HG03520 (cell line): ENCODE results near the gene WFS1.

Source experiments
- ATAC-seq: cut with Tn5 transposase; IDR thresholded peaks from one replicate; pipeline ENCODE4 v1.9.1; 2021; ENCODE audit warnings: mild to moderate bottlenecking, moderate library complexity; ENCODE audit not compliant: unreplicated experiment

WFS1 gene

DNA sequence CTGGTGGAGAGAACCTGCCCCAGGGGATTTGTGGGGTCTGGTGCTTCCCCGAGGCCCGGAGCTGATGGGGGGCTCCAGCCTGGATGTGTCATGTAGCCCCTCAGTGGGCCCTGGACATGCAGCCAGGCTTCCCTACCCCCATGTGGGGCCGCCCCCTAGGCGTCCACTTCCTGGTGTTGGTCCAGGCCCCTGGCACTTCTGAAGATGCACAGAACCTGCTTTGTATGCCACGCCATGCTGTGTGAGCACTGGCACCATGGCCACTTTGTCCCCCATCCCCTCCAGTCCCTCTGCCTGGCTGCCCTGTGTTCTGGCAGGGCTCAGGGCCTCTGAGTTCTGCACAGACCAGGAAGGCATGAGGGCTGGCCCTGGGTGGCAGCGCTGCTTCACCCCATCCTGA is 29.2 kb downstream of the WFS1 start:
- ATAC-seq, result no peak

DNA sequence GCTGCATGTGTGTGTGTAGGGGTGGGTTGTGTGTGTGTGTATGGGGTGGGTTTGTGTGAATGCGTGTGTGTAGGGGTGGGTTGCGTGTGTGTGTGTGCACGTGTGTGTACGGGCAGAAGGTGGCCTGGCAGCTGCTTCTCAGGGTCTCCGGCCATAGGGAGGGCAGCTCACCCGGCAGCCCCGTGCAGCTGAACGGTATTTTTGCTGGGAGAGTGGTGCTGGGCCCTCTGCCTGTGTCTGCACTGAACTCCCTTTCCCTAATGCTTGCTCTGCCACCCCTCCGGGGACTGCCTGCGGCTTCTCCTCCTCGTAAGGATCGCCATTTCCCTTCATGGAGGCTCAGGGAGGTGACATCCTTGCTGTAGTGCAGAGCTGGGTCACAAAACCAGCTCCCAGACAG is 30.2 kb downstream of the WFS1 start:
- no peak for ATAC-seq

DNA sequence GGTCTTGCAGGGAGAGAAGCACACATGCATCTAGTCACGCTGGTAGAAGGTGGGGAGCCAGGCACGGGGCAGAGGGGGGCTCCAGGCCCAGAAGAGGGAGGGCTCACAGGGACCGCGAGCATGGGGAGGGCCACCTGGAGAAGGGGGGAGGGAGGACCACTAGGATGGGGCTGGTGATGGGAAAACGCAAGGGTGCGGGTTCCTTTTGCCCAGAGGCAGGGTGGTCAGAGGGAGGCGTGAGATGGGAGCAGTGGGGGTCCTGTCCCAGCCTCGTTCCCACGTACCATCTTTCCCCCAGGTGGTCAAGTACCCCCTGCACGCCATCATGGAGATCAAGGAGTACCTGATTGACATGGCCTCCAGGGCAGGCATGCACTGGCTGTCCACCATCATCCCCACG is 30.7 kb downstream of the WFS1 start:
- no peak for ATAC-seq

- ATAC-seq, result no peak
These were observed 31.5 kb downstream of the WFS1 start for GRCh38 chr4:6301051-6301731.

- ATAC-seq, result no peak
These were observed 32.2 kb downstream of the WFS1 start for GRCh38 chr4:6301732-6302442.

GRCh38 chr4:6302869-6303268 is 33.2 kb downstream of the WFS1 start:
- ATAC-seq, result no peak

- no peak for ATAC-seq
These were observed 34.3 kb downstream of the WFS1 start for GRCh38 chr4:6303943-6304342.

GRCh38 chr4:6306299-6306698 is 36.6 kb downstream of the WFS1 start:
- ATAC-seq, result no peak

DNA sequence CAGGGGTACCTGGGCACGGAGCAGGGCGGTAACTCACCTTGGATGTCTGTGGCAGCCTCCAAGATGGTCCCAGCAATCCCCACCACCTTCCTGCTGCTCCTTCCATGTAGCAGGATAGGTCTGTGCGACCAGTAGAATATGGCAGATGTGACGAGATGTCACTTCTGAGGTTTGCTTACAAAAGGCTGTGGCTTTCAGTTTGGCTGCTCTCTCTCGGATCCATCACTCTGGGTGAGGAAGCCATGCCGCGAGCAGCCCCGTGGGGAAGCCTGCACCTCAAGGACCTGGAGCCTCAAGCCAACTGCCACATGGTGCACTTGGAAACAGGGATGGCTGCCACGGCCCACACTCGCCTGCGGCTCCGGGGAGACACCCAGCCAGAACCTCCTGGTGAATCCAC is 37.6 kb downstream of the WFS1 start:
- no peak for ATAC-seq

- ATAC-seq, result no peak
These were observed 38.2 kb downstream of the WFS1 start for GRCh38 chr4:6307891-6308290.

GRCh38 chr4:6308899-6309643 is 39.4 kb downstream of the WFS1 start:
- no peak for ATAC-seq

- no peak for ATAC-seq
These were observed 40.1 kb downstream of the WFS1 start for GRCh38 chr4:6309777-6310176.

DNA sequence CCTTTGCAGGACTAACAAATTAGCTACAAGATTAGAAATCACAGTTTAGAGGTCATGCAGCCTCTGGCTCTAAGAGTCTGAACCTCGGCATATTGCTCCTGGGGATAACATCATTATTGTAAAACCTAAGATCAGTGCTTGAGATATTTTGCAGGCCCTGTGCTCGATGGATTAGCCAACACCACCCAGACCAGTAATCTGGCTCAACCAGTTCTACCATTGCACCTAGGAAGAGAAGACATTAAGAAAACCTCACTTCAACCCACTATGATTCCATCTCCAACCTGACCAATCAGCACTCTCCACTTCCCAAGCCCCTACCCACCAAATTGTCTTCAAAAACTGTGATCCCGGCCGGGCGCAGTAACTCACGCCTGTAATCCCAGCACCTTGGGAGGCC is 43.6 kb downstream of the WFS1 start:
- no peak for ATAC-seq

DNA sequence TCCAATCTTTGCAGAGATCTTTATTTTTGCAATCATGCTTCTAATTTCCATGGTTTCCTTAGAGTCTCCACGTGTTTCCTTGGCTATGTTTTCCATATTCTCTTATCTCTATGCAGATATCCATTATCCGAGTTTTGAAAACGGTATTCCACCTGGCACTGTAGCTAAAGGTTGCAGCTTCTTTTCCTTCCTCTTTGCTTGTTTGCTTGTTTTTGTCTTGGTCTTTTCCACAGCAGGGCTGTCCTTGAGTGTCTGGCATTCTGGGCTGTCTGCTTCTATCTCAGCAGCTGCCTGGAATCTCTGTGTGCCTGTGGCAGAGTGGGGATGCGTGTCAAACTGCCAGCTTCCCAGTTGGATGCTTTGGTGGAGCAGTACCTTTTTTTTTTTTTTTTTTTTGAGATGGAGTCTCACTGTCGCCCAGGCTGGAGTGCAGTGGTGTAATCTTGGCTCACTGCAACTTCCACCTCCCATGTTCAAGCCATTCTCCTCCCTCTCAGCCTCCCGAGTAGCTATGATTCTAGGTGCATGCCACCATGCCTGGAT is 46.9 kb downstream of the WFS1 start:
- no peak for ATAC-seq

DNA sequence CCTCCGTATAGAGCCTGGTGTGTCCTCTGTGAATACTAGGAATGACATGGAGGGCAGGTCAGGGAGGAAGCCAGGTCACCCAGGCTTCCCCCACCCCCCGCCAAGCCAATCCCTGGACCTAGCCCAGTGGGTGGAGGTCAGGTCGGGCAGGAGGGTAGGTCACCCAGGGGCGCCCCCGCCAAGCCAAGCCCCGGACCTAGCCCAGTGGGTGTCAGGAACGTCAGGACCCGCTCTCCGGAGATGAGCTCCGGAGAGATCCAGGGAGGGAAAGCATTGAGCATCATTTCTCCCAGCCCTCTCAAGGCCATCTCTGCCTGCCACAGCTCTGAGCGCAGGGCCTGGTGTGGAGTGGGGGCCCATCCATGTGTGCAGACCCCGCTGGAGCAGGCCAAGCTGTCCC is 48.6 kb downstream of the WFS1 start:
- ATAC-seq, result no peak

- no peak for ATAC-seq
These were observed 50.0 kb downstream of the WFS1 start for GRCh38 chr4:6319530-6320150.

DNA sequence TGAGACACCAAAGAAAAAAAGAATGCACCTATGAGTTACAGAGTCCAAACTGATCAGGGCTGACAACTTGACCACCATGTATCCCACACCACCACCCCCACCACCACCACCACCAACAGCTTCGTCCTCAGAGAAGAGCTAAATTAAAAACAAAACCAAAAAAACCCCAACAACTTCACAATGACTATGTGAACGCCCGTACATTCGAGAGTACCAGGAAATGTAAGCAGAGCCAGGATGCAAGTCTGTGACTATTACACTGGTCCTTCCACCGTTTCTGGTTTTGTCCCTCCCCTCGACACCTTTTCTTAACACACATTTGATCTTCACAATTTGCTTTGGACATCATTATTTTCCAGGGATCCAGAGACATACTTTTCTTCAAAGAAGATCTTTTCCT is 51.0 kb downstream of the WFS1 start:
- ATAC-seq, result no peak

- ATAC-seq, result no peak
These were observed 51.7 kb downstream of the WFS1 start for GRCh38 chr4:6321361-6321760.

DNA sequence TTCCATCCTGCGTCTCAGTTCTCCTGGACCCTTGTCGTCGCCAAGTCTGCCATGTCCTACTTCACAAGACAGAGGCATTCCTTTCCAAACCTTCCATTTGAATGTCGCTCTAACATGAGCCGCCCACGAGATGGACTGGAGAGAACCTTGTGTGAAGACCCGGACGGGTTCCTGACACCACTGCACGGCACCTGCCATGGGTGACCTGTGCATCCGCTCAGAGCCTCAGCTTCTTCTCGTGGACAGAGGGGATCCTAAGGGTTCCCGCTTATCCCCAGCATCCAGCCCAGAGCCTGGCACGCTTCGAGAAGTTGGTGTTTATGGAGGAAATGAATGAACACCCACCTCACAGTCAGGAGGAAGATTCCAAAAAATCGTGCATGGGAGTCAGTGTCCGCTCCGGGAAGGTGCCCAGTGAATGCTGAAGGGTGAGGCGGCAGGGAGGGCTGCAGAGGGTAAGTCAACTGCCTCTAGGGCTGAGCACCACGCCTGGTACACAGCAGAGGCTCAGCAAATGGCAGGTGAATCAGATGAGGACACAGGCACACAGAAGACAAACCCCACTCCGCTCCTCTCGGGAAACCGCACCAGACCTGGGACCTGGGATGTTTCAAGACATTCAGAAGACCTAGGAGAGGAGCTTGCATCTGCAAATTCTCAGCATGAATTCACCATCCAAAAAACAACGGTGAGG is 52.6 kb downstream of the WFS1 start:
- no peak for ATAC-seq

GRCh38 chr4:6322761-6323566 is 53.3 kb downstream of the WFS1 start:
- no peak for ATAC-seq
